PFSK-1 (cell line): Measurements from ENCODE around the gene GDF9.

Experiments used
- POLR2AphosphoS5 ChIP-seq: IDR thresholded peaks from 2 replicates; pipeline ENCODE4 v1.6.1; 2012; ENCODE audit warnings: low read depth, mild to moderate bottlenecking, control low read depth, low read length, moderate library complexity
- REST ChIP-seq, 2 experiments: IDR thresholded peaks; 2 replicates each; pipeline versions ENCODE4 v1.6.1 to v1.8.0; 2011 to 2012; ENCODE audit warnings: low read depth in 2 of 2, low read length in 2 of 2, control low read depth in 1 of 2, inconsistent platforms in 1 of 2, mild to moderate bottlenecking in 1 of 2, moderate library complexity in 1 of 2; ENCODE audit not compliant: insufficient read depth in 1 of 2
- SIN3A ChIP-seq: IDR thresholded peaks from 2 replicates; pipeline ENCODE4 v1.6.1; 2012; ENCODE audit warnings: mild to moderate bottlenecking, low read length, moderate library complexity, borderline replicate concordance; ENCODE audit not compliant: insufficient read depth

GRCh38 chr5:132895719-132896305 lies 29.5 kb upstream of the GDF9 start:
- TF ChIP-seq POLR2AphosphoS5 (no peak), REST (IDR thresholded peaks at IDR 0.05; ENCODE audit: insufficient read depth in 1 of 2, low read depth in 2 of 2, low read length in 2 of 2) (no peak), SIN3A (no peak)
